Measurements from ENCODE around the gene IPO9. TPM values are rescaled to one million over a fixed set of nuclear protein-coding genes. Genes with fewer than 3 reads are reported as not detected.

IPO9 gene
- total RNA-seq, 1 experiment from 2014 or later, result 121 TPM

GRCh38 chr1:201903135-201903534 is 74.2 kb downstream of the IPO9 start:
- no peak for DNase-seq (ENCODE audit: low spot score)
- POLR2A ChIA-PET (ENCODE audit: low non-redundant PET), result no interaction called here

GRCh38 chr1:201904579-201904978 is 75.6 kb downstream of the IPO9 start:
- intact Hi-C loops (cut with micrococcal nuclease; ENCODE audit: unreplicated experiment), result no loop called here
- H3K27ac ChIP-seq (ENCODE audit: low read depth, low read length, poor library complexity, severe bottlenecking), result no peak overlapping the region
- POLR2A ChIA-PET (ENCODE audit: low non-redundant PET), result no interaction called here
- no peaks in the 10 kb centered on the region for H3K27me3 ChIP-seq (replicated peaks; ENCODE audit: insufficient read depth, low read depth, low read length, poor library complexity)
- CTCF ChIA-PET, result no interaction called here
- no peak for DNase-seq (ENCODE audit: low spot score)
- no peak overlapping the region for H3K4me3 ChIP-seq (ENCODE audit: low read depth, low read length, poor library complexity, severe bottlenecking)
- no TSS peak for BruUV-seq (replicated peaks)
- TF ChIP-seq CTCF (conservative IDR thresholded peaks at IDR 0.05; ENCODE audit: low read depth, low read length) (no peak), EZH2 (IDR thresholded peaks at IDR 0.05; ENCODE audit: borderline replicate concordance, low read depth, low read length, poor library complexity, severe bottlenecking) (no peak)
- H3K4me1 ChIP-seq (ENCODE audit: insufficient read depth, low read length, poor library complexity, severe bottlenecking), result no peaks in the 10 kb centered on the region
- no peaks in the 10 kb centered on the region for H3K36me3 ChIP-seq (ENCODE audit: insufficient read depth, low read length, poor library complexity, severe bottlenecking)
- H3K9me3 ChIP-seq (ENCODE audit: low read depth, low read length, poor library complexity, severe bottlenecking), result no peaks in the 10 kb centered on the region

More at GRCh38 chr1:201903135-201903534, 74.2 kb downstream of the IPO9 start:
- CTCF ChIA-PET, result no interaction called here
- H3K27ac ChIP-seq (ENCODE audit: low read depth, low read length, poor library complexity, severe bottlenecking), result no peak overlapping the region
- no peak overlapping the region for H3K4me3 ChIP-seq (ENCODE audit: low read depth, low read length, poor library complexity, severe bottlenecking)
- no peaks in the 10 kb centered on the region for H3K9me3 ChIP-seq (ENCODE audit: low read depth, low read length, poor library complexity, severe bottlenecking)
- intact Hi-C loops (cut with micrococcal nuclease; ENCODE audit: unreplicated experiment), result no loop called here
- no peaks in the 10 kb centered on the region for H3K27me3 ChIP-seq (replicated peaks; ENCODE audit: insufficient read depth, low read depth, low read length, poor library complexity)
- H3K36me3 ChIP-seq (ENCODE audit: insufficient read depth, low read length, poor library complexity, severe bottlenecking), result no peaks in the 10 kb centered on the region
- H3K4me1 ChIP-seq (ENCODE audit: insufficient read depth, low read length, poor library complexity, severe bottlenecking), result no peaks in the 10 kb centered on the region
- TF ChIP-seq EZH2 (IDR thresholded peaks at IDR 0.05; ENCODE audit: borderline replicate concordance, low read depth, low read length, poor library complexity, severe bottlenecking), result no peak
- no peak for TF ChIP-seq CTCF (conservative IDR thresholded peaks at IDR 0.05; ENCODE audit: low read depth, low read length)
- BruUV-seq (replicated peaks), result no TSS peak

GRCh38 chr1:201905234-201905890 is 76.4 kb downstream of the IPO9 start:
- Histone ChIP-seq H3K4me1 (ENCODE audit: insufficient read depth, low read length, poor library complexity, severe bottlenecking) (no peaks in the 10 kb centered on the region), H3K9me3 (ENCODE audit: low read depth, low read length, poor library complexity, severe bottlenecking) (no peaks in the 10 kb centered on the region), H3K36me3 (ENCODE audit: insufficient read depth, low read length, poor library complexity, severe bottlenecking) (no peaks in the 10 kb centered on the region), H3K4me3 (ENCODE audit: low read depth, low read length, poor library complexity, severe bottlenecking) (no peak overlapping the region), H3K27me3 (replicated peaks; ENCODE audit: insufficient read depth, low read depth, low read length, poor library complexity) (no peaks in the 10 kb centered on the region), H3K27ac (ENCODE audit: low read depth, low read length, poor library complexity, severe bottlenecking) (no peak overlapping the region)
- intact Hi-C loops (cut with micrococcal nuclease; ENCODE audit: unreplicated experiment), result no loop called here
- ChIA-PET POLR2A (ENCODE audit: low non-redundant PET) (no interaction called here), CTCF (no interaction called here)
- no TSS peak for BruUV-seq (replicated peaks)
- DNase-seq (ENCODE audit: low spot score), result no peak
- TF ChIP-seq EZH2 (IDR thresholded peaks at IDR 0.05; ENCODE audit: borderline replicate concordance, low read depth, low read length, poor library complexity, severe bottlenecking), result no peak
- TF ChIP-seq CTCF (conservative IDR thresholded peaks at IDR 0.05; ENCODE audit: low read depth, low read length), result no peak

All from A673 (cell line).